ENCODE results near the gene KIAA1217.

DNA sequence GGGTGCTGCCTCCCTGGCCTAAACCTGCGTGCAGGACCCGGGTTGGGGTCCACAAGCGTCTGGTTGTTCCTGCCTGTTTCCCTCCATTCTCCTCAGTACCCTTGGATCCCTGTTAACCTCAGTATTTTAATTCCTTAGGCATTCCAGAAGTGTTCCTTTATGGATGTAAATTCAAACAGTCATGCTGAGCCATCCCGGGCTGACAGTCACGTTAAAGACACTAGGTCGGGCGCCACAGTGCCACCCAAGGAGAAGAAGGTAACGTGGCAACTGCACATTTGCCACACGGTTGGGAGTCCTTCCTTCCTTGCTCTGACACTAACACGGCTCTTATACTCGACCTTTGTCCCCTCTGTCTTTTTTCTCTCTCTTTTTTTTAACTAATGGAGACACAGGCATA, 327.7 kb downstream of the KIAA1217 start:
- TF ChIP-seq TAF1 (IDR thresholded peaks at IDR 0.05; ENCODE audit: borderline replicate concordance, insufficient read depth, low read length), result no peak
- TF ChIP-seq, protein P1, sequence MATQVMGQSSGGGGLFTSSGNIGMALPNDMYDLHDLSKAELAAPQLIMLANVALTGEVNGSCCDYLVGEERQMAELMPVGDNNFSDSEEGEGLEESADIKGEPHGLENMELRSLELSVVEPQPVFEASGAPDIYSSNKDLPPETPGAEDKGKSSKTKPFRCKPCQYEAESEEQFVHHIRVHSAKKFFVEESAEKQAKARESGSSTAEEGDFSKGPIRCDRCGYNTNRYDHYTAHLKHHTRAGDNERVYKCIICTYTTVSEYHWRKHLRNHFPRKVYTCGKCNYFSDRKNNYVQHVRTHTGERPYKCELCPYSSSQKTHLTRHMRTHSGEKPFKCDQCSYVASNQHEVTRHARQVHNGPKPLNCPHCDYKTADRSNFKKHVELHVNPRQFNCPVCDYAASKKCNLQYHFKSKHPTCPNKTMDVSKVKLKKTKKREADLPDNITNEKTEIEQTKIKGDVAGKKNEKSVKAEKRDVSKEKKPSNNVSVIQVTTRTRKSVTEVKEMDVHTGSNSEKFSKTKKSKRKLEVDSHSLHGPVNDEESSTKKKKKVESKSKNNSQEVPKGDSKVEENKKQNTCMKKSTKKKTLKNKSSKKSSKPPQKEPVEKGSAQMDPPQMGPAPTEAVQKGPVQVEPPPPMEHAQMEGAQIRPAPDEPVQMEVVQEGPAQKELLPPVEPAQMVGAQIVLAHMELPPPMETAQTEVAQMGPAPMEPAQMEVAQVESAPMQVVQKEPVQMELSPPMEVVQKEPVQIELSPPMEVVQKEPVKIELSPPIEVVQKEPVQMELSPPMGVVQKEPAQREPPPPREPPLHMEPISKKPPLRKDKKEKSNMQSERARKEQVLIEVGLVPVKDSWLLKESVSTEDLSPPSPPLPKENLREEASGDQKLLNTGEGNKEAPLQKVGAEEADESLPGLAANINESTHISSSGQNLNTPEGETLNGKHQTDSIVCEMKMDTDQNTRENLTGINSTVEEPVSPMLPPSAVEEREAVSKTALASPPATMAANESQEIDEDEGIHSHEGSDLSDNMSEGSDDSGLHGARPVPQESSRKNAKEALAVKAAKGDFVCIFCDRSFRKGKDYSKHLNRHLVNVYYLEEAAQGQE (IDR thresholded peaks at IDR 0.05; ENCODE audit: insufficient read depth in 1 of 2, low read depth in 2 of 2, low read length in 2 of 2), result no peak
- TF ChIP-seq POLR2AphosphoS5 (IDR thresholded peaks at IDR 0.05; ENCODE audit: low read depth, low read length), result no peak

Measured in PFSK-1 (cell line).